Measurements from ENCODE around the gene SLC7A6OS.

DNA sequence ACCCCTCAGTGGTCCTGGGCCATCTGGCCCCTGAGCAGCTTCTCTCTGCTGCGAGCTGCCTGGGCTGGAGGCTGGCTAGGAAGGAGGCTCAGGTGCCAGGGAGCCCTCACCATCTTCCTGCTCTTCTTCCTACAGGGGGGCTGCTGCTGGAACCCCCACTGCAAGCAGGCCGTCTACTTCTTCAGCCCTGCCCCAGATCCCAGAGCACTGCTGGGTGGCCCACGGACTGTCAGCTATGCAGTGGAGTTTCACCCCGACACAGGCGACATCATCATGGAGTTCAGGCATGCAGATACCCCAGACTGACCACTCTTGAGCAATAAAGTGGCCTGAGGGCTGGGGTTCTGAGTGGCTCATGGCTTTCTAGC, 46.2 kb upstream of the SLC7A6OS start:
- TF ChIP-seq EZH2phosphoT487 (IDR thresholded peaks at IDR 0.05; ENCODE audit: borderline replicate concordance, low read depth, low read length), result no peak
- TF ChIP-seq, protein P1, sequence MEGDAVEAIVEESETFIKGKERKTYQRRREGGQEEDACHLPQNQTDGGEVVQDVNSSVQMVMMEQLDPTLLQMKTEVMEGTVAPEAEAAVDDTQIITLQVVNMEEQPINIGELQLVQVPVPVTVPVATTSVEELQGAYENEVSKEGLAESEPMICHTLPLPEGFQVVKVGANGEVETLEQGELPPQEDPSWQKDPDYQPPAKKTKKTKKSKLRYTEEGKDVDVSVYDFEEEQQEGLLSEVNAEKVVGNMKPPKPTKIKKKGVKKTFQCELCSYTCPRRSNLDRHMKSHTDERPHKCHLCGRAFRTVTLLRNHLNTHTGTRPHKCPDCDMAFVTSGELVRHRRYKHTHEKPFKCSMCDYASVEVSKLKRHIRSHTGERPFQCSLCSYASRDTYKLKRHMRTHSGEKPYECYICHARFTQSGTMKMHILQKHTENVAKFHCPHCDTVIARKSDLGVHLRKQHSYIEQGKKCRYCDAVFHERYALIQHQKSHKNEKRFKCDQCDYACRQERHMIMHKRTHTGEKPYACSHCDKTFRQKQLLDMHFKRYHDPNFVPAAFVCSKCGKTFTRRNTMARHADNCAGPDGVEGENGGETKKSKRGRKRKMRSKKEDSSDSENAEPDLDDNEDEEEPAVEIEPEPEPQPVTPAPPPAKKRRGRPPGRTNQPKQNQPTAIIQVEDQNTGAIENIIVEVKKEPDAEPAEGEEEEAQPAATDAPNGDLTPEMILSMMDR (conservative IDR thresholded peaks at IDR 0.05; ENCODE audit: low read length), result no peak

All from OCI-LY7 (cell line).